SK-N-SH treated with all-trans-retinoic acid at 6 μM for 48 hours (cell line): ENCODE measurements around the gene MFF.

ENCODE experiments used
- ATAC-seq: fragments of 200-7000 bp; cut with Tn5 transposase; 3 replicates; pipeline ENCODE4 v1.9.1; 2020; ENCODE audit warnings: mild to moderate bottlenecking, moderate library complexity
- ARNTL ChIP-seq: fragments of 450-650 bp; formaldehyde crosslinking; IDR thresholded peaks from 2 replicates; pipeline ENCODE4 v1.5.0; 2020; ENCODE audit warnings: low read depth, mild to moderate bottlenecking, moderate library complexity, borderline replicate concordance
- CREB5 ChIP-seq: fragments of 250-450 bp; sonication (Bioruptor Pico); IDR thresholded peaks from 2 replicates; pipeline ENCODE4 v1.5.1; 2020; ENCODE audit warnings: low read depth, mild to moderate bottlenecking, moderate library complexity
- CSDC2 ChIP-seq: fragments of 250-450 bp; sonication (Bioruptor Pico); IDR thresholded peaks from 2 replicates; pipeline ENCODE4 v1.5.0; 2020; ENCODE audit warnings: mild to moderate bottlenecking, moderate library complexity
- CSRNP3 ChIP-seq: fragments of 250-450 bp; sonication (Bioruptor Pico); IDR thresholded peaks from 2 replicates; pipeline ENCODE4 v1.5.1; 2021; ENCODE audit warnings: mild to moderate bottlenecking, moderate library complexity
- ISL1 ChIP-seq: fragments of 250-450 bp; sonication (Bioruptor Pico); IDR thresholded peaks from 2 replicates; pipeline ENCODE4 v2.1.2; 2022; ENCODE audit warnings: mild to moderate bottlenecking, moderate library complexity
- OSR1 ChIP-seq: fragments of 250-450 bp; sonication (Bioruptor Pico); IDR thresholded peaks from 2 replicates; pipeline ENCODE4 v1.8.0; 2022; ENCODE audit warnings: moderate library complexity, mild to moderate bottlenecking, inconsistent platforms
- PATZ1 ChIP-seq: fragments of 250-450 bp; sonication (Bioruptor Pico); IDR thresholded peaks from 2 replicates; pipeline ENCODE4 v1.8.0; 2020; ENCODE audit warnings: mild to moderate bottlenecking, moderate library complexity, borderline replicate concordance
- POU6F1 ChIP-seq: fragments of 250-450 bp; sonication (Bioruptor Pico); IDR thresholded peaks from 2 replicates; pipeline ENCODE4 v1.8.0; 2021; ENCODE audit warnings: low read depth, mild to moderate bottlenecking, moderate library complexity, borderline replicate concordance
- PPARA ChIP-seq: fragments of 250-450 bp; sonication (Bioruptor Pico); IDR thresholded peaks from 2 replicates; pipeline ENCODE4 v1.5.0; 2020; ENCODE audit warnings: mild to moderate bottlenecking, borderline replicate concordance
- RARB ChIP-seq: fragments of 250-450 bp; sonication (Bioruptor Pico); IDR thresholded peaks from 2 replicates; pipeline ENCODE4 v1.8.0; 2021; ENCODE audit warnings: mild to moderate bottlenecking, moderate library complexity
- SNAI2 ChIP-seq: fragments of 250-450 bp; sonication (Bioruptor Pico); IDR thresholded peaks from 2 replicates; pipeline ENCODE4 v1.5.0; 2020; ENCODE audit warnings: mild to moderate bottlenecking, moderate library complexity
- TOX ChIP-seq: fragments of 250-450 bp; sonication (Bioruptor Pico); IDR thresholded peaks from 2 replicates; pipeline ENCODE4 v1.8.0; 2021; ENCODE audit warnings: mild to moderate bottlenecking, moderate library complexity, borderline replicate concordance
- TSHZ2 ChIP-seq: fragments of 250-450 bp; sonication (Bioruptor Pico); IDR thresholded peaks from 2 replicates; pipeline ENCODE4 v1.5.0; 2020; ENCODE audit warnings: mild to moderate bottlenecking, moderate library complexity
- ZC3H10 ChIP-seq: fragments of 250-450 bp; sonication (Bioruptor Pico); IDR thresholded peaks from 2 replicates; pipeline ENCODE4 v1.5.1; 2021; ENCODE audit warnings: mild to moderate bottlenecking, moderate library complexity
- ZFP30 ChIP-seq: fragments of 450-650 bp; formaldehyde crosslinking; IDR thresholded peaks from 2 replicates; pipeline ENCODE4 v1.5.0; 2022; ENCODE audit warnings: mild to moderate bottlenecking, moderate library complexity
- ZNF565 ChIP-seq: fragments of 450-650 bp; formaldehyde crosslinking; conservative IDR thresholded peaks from 2 replicates; pipeline ENCODE4 v1.5.0; 2020; ENCODE audit warnings: low read depth, mild to moderate bottlenecking, moderate library complexity
- ZNF70 ChIP-seq: fragments of 450-650 bp; formaldehyde crosslinking; IDR thresholded peaks from 2 replicates; pipeline ENCODE4 v1.5.0; 2020; ENCODE audit warnings: mild to moderate bottlenecking, moderate library complexity
- ZNF8 ChIP-seq: fragments of 450-650 bp; formaldehyde crosslinking; IDR thresholded peaks from 2 replicates; pipeline ENCODE4 v1.5.0; 2020; ENCODE audit warnings: mild to moderate bottlenecking, moderate library complexity

The MFF gene

GRCh38 chr2:227324642-227324994 is 433 bp upstream of the MFF start (continued):
- TF ChIP-seq CSRNP3, result no peak
- TF ChIP-seq SNAI2 (CRISPR knock-in tag), result no peak
- no peak for TF ChIP-seq ARNTL (CRISPR knock-in tag)

GRCh38 chr2:227325839-227326195 is 766 bp downstream of the MFF start:
- TF ChIP-seq ZNF565, result no peak
- TF ChIP-seq TSHZ2 (CRISPR knock-in tag), result no peak
- TF ChIP-seq PPARA (CRISPR knock-in tag), result no peak
- no peak for TF ChIP-seq POU6F1 (CRISPR knock-in tag)
- TF ChIP-seq CSDC2 (CRISPR knock-in tag), result no peak
- TF ChIP-seq, all 23 proteins: peak for 0
- peak; percentile 70 for ATAC-seq

GRCh38 chr2:227326783-227327182 is 1.7 kb downstream of the MFF start:
- TF ChIP-seq POU6F1 (CRISPR knock-in tag) (no peak), SNAI2 (CRISPR knock-in tag) (no peak), ZFP30 (CRISPR knock-in tag) (no peak), PPARA (CRISPR knock-in tag) (no peak), CSRNP3 (no peak)
- no peak for ATAC-seq

GRCh38 chr2:227335713-227336112 is 10.7 kb downstream of the MFF start:
- TF ChIP-seq OSR1, result no peak
- TF ChIP-seq ZFP30 (CRISPR knock-in tag), result no peak
- TF ChIP-seq CSDC2 (CRISPR knock-in tag), result no peak
- no peak for TF ChIP-seq ZNF70 (CRISPR knock-in tag)
- no peak for TF ChIP-seq POU6F1 (CRISPR knock-in tag)
- TF ChIP-seq RARB (CRISPR knock-in tag), result no peak
- no peak for TF ChIP-seq TOX
- TF ChIP-seq CREB5 (CRISPR knock-in tag), result no peak
- no peak for TF ChIP-seq CSRNP3
- no peak for TF ChIP-seq ZNF8 (CRISPR knock-in tag)
- TF ChIP-seq PATZ1 (CRISPR knock-in tag), result no peak
- TF ChIP-seq ZC3H10 (CRISPR knock-in tag), result no peak
- TF ChIP-seq PPARA (CRISPR knock-in tag), result no peak
- TF ChIP-seq ISL1 (CRISPR knock-in tag), result no peak
- no peak for ATAC-seq
